Measurements from ENCODE around the gene SLC25A43. TPM values are rescaled to one million over a fixed set of nuclear protein-coding genes. Genes with fewer than 3 reads are reported as not detected.

Gene SLC25A43
- total and polyA plus RNA-seq, 2 of the 8 experiments (the other 6 are each of a cell fraction or from before 2014, with no cell fraction given): 3.1 to 5.8 TPM

DNA sequence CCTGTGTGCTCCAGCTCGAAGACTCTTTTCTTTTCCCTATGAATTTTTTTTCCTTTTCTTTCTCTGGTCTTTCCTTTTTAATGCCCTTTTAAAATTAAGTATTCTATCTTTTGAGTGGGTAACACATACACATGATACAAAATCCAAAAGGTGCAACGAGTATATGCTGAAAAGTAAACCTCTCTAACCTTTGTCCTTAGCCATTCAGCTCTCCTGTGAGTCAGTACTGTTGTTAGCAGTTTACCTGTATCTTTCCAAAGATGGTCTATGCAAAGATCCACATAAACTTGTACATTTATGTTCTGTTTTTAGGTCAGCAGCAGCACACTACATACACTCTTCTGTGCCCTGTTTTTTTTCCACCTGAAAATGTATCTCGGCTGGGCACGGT is 28.7 kb downstream of the SLC25A43 start:
- Histone ChIP-seq H3K9me3 (ENCODE audit: insufficient read depth in 2 of 2, low read depth in 1 of 2, low read length in 1 of 2) (no peaks in the 10 kb centered on the region; a peak in 1 of 4 replicates), H2BK15ac (ENCODE audit: low read length) (no peak overlapping the region), H3K27ac (ENCODE audit: low read depth, low read length) (no peak overlapping the region), H3K36me3 (ENCODE audit: control insufficient read depth in 2 of 4, insufficient read depth in 4 of 4, low read length in 3 of 4) (no peaks in the 10 kb centered on the region), H3K4ac (replicated peaks; ENCODE audit: insufficient read length, low read depth, low read length) (no peak overlapping the region), H2BK20ac (ENCODE audit: low read length) (no peak overlapping the region), H4K91ac (replicated peaks; ENCODE audit: insufficient read length, low read length) (no peak overlapping the region), H2BK5ac (ENCODE audit: low read depth, low read length) (no peak overlapping the region), H4K5ac (ENCODE audit: insufficient read length, low read depth, low read length) (no peak overlapping the region), H3K23me2 (ENCODE audit: low read depth, low read length) (no peaks in the 10 kb centered on the region), H3K79me1 (ENCODE audit: low read depth, low read length) (no peaks in the 10 kb centered on the region), H2BK120ac (replicated peaks; ENCODE audit: low read depth, low read length) (no peak overlapping the region), H3K18ac (ENCODE audit: extremely low read depth, low read length) (no peak overlapping the region), H3K79me2 (ENCODE audit: control insufficient read depth in 1 of 2, insufficient read depth in 2 of 2, low read length in 2 of 2) (no peaks in the 10 kb centered on the region), H3K23ac (ENCODE audit: insufficient read length) (no peak overlapping the region), H3K27me3 (replicated peaks in 1 of 4; ENCODE audit: control insufficient read depth in 3 of 4, extremely low read depth in 1 of 4, insufficient read depth in 3 of 4, low read length in 3 of 4) (no peaks in the 10 kb centered on the region), H3K56ac (replicated peaks; ENCODE audit: insufficient read length, low read depth, low read length) (no peak overlapping the region), H3K14ac (ENCODE audit: insufficient read length) (no peak overlapping the region), H3K4me2 (ENCODE audit: insufficient read depth in 1 of 2, low read depth in 2 of 2, low read length in 2 of 2) (no peak overlapping the region), H2AFZ (ENCODE audit: low read length) (no peak overlapping the region), H4K20me1 (replicated peaks in 1 of 2; ENCODE audit: control insufficient read depth in 1 of 2, insufficient read depth in 2 of 2, low read length in 2 of 2) (no peaks in the 10 kb centered on the region), H2BK12ac (ENCODE audit: low read depth, low read length) (no peak overlapping the region), H2AK5ac (ENCODE audit: low read depth, low read length) (no peak overlapping the region), H3K4me1 (replicated peaks in 1 of 4; ENCODE audit: control insufficient read depth in 3 of 4, insufficient read depth in 4 of 4, low read length in 3 of 4) (peaks cover 0 to 3% (median 0%) of the 10 kb centered on the region in 4 experiments; a peak in 1 of 7 replicates), H3K4me3 (ENCODE audit: extremely low read depth in 1 of 4, insufficient read depth in 2 of 4, low read depth in 3 of 4, low read length in 4 of 4) (no peak overlapping the region), H4K8ac (ENCODE audit: extremely low read depth, insufficient read depth, low read length) (no peak overlapping the region), H3K9ac (replicated peaks in 1 of 4; ENCODE audit: extremely low read depth in 1 of 4, low read depth in 3 of 4, low read length in 3 of 4) (no peak overlapping the region)
- ChIA-PET POLR2A (ENCODE audit: partially characterized antibody) (no interaction called here), CTCF (ENCODE audit: partially characterized antibody) (interaction anchor here (1.0 kb wide), 1 partner anchor 38 kb away, joined by 3 read pairs; no protein-coding TSS in a partner anchor)
- 85% methylated on average over 2 of the region's 4 CpGs; no CpG with 5 or more reads in 1 of the 2 experiments for WGBS, 2 experiments (ENCODE audit: extremely low coverage in 1 of 2, insufficient coverage in 1 of 2, insufficient read length in 1 of 2, insufficient replicate concordance in 2 of 2, low coverage in 1 of 2, low lambda C conversion rate in 2 of 2, missing lambda C conversion rate in 1 of 2)
- FAIRE-seq (no peak), DNase-seq (ENCODE audit: low read depth in 1 of 2, low spot score in 2 of 2) (no peak)
- TF ChIP-seq CREB1 (IDR thresholded peaks at IDR 0.05) (no peak), BACH1 (IDR thresholded peaks at IDR 0.05; ENCODE audit: low read length) (no peak), CHD1 (IDR thresholded peaks at IDR 0.05; ENCODE audit: low read depth, low read length) (no peak), POLR2A (IDR thresholded peaks at IDR 0.05; ENCODE audit: control extremely low read depth in 1 of 2, low read depth in 2 of 2, low read length in 2 of 2) (no peak), SP1 (IDR thresholded peaks at IDR 0.05; ENCODE audit: low read depth, low read length) (no peak), HDAC6 (IDR thresholded peaks at IDR 0.05; ENCODE audit: low read depth, low read length) (no peak), SIRT6 (IDR thresholded peaks at IDR 0.05; ENCODE audit: low read length) (no peak), HDAC2 (IDR thresholded peaks at IDR 0.05; ENCODE audit: borderline replicate concordance in 1 of 2, low read depth in 2 of 2, low read length in 2 of 2) (no peak)
